Measurements from ENCODE around the gene ARHGAP21.
"Not testable (repeated sequence)": the region's sequence is repeated elsewhere in the genome, so short reads cannot be mapped to it uniquely, and the experiment has no call there.

The ARHGAP21 gene

GRCh38 chr10:24619994-24620310 is 103.7 kb downstream of the ARHGAP21 start:
- DNase-seq; H3K36me3 ChIP-seq (replicated peaks; ENCODE audit: insufficient read depth, low read length): not testable (repeated sequence)

GRCh38 chr10:24619291-24619993 is 104.2 kb downstream of the ARHGAP21 start:
- not testable (repeated sequence) for H3K9ac ChIP-seq (ENCODE audit: low read length)

More at GRCh38 chr10:24619994-24620310, 103.7 kb downstream of the ARHGAP21 start:
- not testable (repeated sequence) for H3K4me1 ChIP-seq (ENCODE audit: low read length); H3K9me2 ChIP-seq (replicated peaks; ENCODE audit: insufficient read depth, low read length); H3F3A ChIP-seq (ENCODE audit: insufficient read depth, low read length); H3K79me2 ChIP-seq (ENCODE audit: low read length); H2AFZ ChIP-seq (ENCODE audit: low read length); H3K27me3 ChIP-seq (replicated peaks; ENCODE audit: insufficient read depth, low read length); H3K27ac ChIP-seq (ENCODE audit: low read length); H3K4me2 ChIP-seq (ENCODE audit: low read depth, low read length); H3K4me3 ChIP-seq (ENCODE audit: low read length); H3K9me3 ChIP-seq (replicated peaks; ENCODE audit: insufficient read depth, low read length); H4K20me1 ChIP-seq (ENCODE audit: insufficient read depth, low read length); H3K9ac ChIP-seq (ENCODE audit: low read length)

DNA sequence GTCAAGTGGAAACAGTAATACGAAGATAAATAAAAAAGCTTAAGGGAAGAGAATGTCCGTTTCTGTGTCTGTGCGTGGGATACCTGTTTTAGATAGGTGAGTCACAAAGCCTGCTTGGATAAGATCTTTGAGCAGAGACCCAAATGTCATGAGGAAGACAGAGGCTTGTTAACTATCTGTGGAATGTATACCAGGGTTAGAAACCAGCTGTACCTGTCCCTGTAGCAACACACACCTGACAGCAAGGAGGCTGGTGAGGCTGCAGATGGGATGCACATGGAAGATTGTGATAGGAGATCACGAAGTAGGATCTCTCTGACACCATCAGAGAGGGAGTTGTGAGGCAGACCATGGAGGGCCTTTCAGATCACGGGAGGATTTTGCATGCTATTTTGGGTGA is 105.3 kb downstream of the ARHGAP21 start:
- no peak for DNase-seq
- Histone ChIP-seq H3K27ac (ENCODE audit: low read length) (no peak overlapping the region), H3F3A (ENCODE audit: insufficient read depth, low read length) (no peaks in the 10 kb centered on the region)

More at GRCh38 chr10:24619291-24619993, 104.2 kb downstream of the ARHGAP21 start:
- H3K4me2 ChIP-seq (ENCODE audit: low read depth, low read length); DNase-seq; H3K9me3 ChIP-seq (replicated peaks; ENCODE audit: insufficient read depth, low read length); H3K36me3 ChIP-seq (replicated peaks; ENCODE audit: insufficient read depth, low read length); H2AFZ ChIP-seq (ENCODE audit: low read length); H3K9me2 ChIP-seq (replicated peaks; ENCODE audit: insufficient read depth, low read length); H3F3A ChIP-seq (ENCODE audit: insufficient read depth, low read length); H3K79me2 ChIP-seq (ENCODE audit: low read length); H3K27ac ChIP-seq (ENCODE audit: low read length); H3K4me3 ChIP-seq (ENCODE audit: low read length); H3K4me1 ChIP-seq (ENCODE audit: low read length); H4K20me1 ChIP-seq (ENCODE audit: insufficient read depth, low read length); H3K27me3 ChIP-seq (replicated peaks; ENCODE audit: insufficient read depth, low read length): not testable (repeated sequence)

DNA sequence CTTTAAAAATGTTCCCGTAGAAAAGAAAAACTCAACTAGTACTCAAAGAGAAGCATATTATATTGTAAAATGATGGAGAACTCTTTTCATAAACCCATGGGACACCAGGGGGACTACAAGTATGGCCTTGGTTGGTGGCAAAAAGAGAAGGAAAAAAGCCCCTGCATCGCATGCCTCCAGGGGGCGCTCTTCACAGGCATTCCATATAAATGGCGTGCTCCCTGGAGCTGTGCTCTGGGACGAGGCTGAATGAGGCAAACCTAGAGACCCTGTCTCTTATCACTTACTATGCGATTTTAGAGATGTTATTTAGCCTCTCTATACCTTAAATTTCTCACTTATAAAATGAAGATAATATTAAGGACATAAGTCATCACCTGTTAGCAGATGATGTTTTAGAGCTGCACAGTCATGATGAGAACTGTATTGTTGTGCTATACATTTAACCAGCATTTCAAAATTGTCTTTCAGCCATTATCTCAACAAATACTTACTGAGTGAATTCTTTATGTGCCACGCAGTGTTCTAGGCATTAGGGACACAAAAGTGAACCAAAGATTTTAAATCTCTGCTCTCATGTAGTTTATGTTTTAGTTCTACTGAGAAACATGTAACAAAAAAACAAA is 105.8 kb downstream of the ARHGAP21 start:
- H3K27me3 ChIP-seq (replicated peaks; ENCODE audit: insufficient read depth, low read length) = no peaks in the 10 kb centered on the region
- TF ChIP-seq EZH2 (optimal IDR thresholded peaks at IDR 0.05; ENCODE audit: low read depth, low read length) (no peak), EZH2phosphoT487 (IDR thresholded peaks at IDR 0.05; ENCODE audit: low read length) (no peak)
- TF ChIP-seq, protein P1, sequence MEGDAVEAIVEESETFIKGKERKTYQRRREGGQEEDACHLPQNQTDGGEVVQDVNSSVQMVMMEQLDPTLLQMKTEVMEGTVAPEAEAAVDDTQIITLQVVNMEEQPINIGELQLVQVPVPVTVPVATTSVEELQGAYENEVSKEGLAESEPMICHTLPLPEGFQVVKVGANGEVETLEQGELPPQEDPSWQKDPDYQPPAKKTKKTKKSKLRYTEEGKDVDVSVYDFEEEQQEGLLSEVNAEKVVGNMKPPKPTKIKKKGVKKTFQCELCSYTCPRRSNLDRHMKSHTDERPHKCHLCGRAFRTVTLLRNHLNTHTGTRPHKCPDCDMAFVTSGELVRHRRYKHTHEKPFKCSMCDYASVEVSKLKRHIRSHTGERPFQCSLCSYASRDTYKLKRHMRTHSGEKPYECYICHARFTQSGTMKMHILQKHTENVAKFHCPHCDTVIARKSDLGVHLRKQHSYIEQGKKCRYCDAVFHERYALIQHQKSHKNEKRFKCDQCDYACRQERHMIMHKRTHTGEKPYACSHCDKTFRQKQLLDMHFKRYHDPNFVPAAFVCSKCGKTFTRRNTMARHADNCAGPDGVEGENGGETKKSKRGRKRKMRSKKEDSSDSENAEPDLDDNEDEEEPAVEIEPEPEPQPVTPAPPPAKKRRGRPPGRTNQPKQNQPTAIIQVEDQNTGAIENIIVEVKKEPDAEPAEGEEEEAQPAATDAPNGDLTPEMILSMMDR (IDR thresholded peaks at IDR 0.05; ENCODE audit: low read length) = peak; percentile 96
- no peaks in the 10 kb centered on the region for H3K36me3 ChIP-seq (replicated peaks; ENCODE audit: insufficient read depth, low read length)
- no peak overlapping the region for H3K27ac ChIP-seq (ENCODE audit: low read length)
- H3F3A ChIP-seq (ENCODE audit: insufficient read depth, low read length) = no peaks in the 10 kb centered on the region
- H3K9ac ChIP-seq (ENCODE audit: low read length) = no peak overlapping the region
- H3K9me2 ChIP-seq (replicated peaks; ENCODE audit: insufficient read depth, low read length) = no peaks in the 10 kb centered on the region
- no peak overlapping the region for H3K4me2 ChIP-seq (ENCODE audit: low read depth, low read length)
- peak; percentile 48 for DNase-seq
- no peak overlapping the region for H2AFZ ChIP-seq (ENCODE audit: low read length)
- no peaks in the 10 kb centered on the region for H4K20me1 ChIP-seq (ENCODE audit: insufficient read depth, low read length)
- H3K9me3 ChIP-seq (replicated peaks; ENCODE audit: insufficient read depth, low read length) = no peaks in the 10 kb centered on the region
- H3K4me1 ChIP-seq (ENCODE audit: low read length) = no peaks in the 10 kb centered on the region
- no peak overlapping the region for H3K4me3 ChIP-seq (ENCODE audit: low read length)
- 0 out of 2 replicates have a peak, but pooled peaks cover 2% of the 10 kb centered on the region for H3K79me2 ChIP-seq (ENCODE audit: low read length)

More for the DNA sequence above, 105.3 kb downstream of the ARHGAP21 start:
- H3K79me2 ChIP-seq (ENCODE audit: low read length) = 0 out of 2 replicates have a peak, but pooled peaks cover 2% of the 10 kb centered on the region
- H3K4me1 ChIP-seq (ENCODE audit: low read length) = no peaks in the 10 kb centered on the region
- no peak overlapping the region for H3K4me3 ChIP-seq (ENCODE audit: low read length)
- no peaks in the 10 kb centered on the region for H3K9me2 ChIP-seq (replicated peaks; ENCODE audit: insufficient read depth, low read length)
- no peak for TF ChIP-seq EZH2 (optimal IDR thresholded peaks at IDR 0.05; ENCODE audit: low read depth, low read length)
- TF ChIP-seq, protein P1 (IDR thresholded peaks at IDR 0.05; ENCODE audit: low read length) = no peak
- TF ChIP-seq EZH2phosphoT487 (IDR thresholded peaks at IDR 0.05; ENCODE audit: low read length) = no peak
- no peaks in the 10 kb centered on the region for H3K36me3 ChIP-seq (replicated peaks; ENCODE audit: insufficient read depth, low read length)
- no peak overlapping the region for H3K9ac ChIP-seq (ENCODE audit: low read length)
- no peaks in the 10 kb centered on the region for H3K9me3 ChIP-seq (replicated peaks; ENCODE audit: insufficient read depth, low read length)
- no peaks in the 10 kb centered on the region for H4K20me1 ChIP-seq (ENCODE audit: insufficient read depth, low read length)
- no peak overlapping the region for H2AFZ ChIP-seq (ENCODE audit: low read length)
- no peak overlapping the region for H3K4me2 ChIP-seq (ENCODE audit: low read depth, low read length)
- H3K27me3 ChIP-seq (replicated peaks; ENCODE audit: insufficient read depth, low read length) = no peaks in the 10 kb centered on the region

Measured in MM.1S (cell line).